BLaER1 (cell line): ENCODE measurements around the gene AUTS2.

Source experiments
- H3K27ac ChIP-seq: shearing (Covaris generic); formaldehyde crosslinking; 2 replicates; pipeline ENCODE4 v1.8.1; 2022
- H3K27me3 ChIP-seq: shearing (Covaris generic); formaldehyde crosslinking; 2 replicates; pipeline ENCODE4 v1.8.1; 2022
- H3K36me3 ChIP-seq: shearing (Covaris generic); formaldehyde crosslinking; 2 replicates; pipeline ENCODE4 v1.8.1; 2022
- H3K4me1 ChIP-seq: shearing (Covaris generic); formaldehyde crosslinking; 2 replicates; pipeline ENCODE4 v1.8.1; 2022
- H3K4me2 ChIP-seq: shearing (Covaris generic); formaldehyde crosslinking; 2 replicates; pipeline ENCODE4 v1.8.1; 2022
- H3K4me3 ChIP-seq: shearing (Covaris generic); formaldehyde crosslinking; 2 replicates; pipeline ENCODE4 v1.8.1; 2022
- H3K9ac ChIP-seq: shearing (Covaris generic); formaldehyde crosslinking; 2 replicates; pipeline ENCODE4 v1.8.1; 2022
- H3K9me3 ChIP-seq: shearing (Covaris generic); formaldehyde crosslinking; 2 replicates; pipeline ENCODE4 v1.8.1; 2022
- H4K20me1 ChIP-seq: shearing (Covaris generic); formaldehyde crosslinking; 2 replicates; pipeline ENCODE4 v1.8.1; 2022
- Cebpa-rat ChIP-seq: shearing (Covaris generic); IDR thresholded peaks from 2 replicates; pipeline ENCODE4 v1.8.1; 2022

The AUTS2 gene

GRCh38 chr7:69858471-69858870, 260.2 kb downstream of the AUTS2 start:
- Histone ChIP-seq H3K27me3 (no peaks in the 10 kb centered on the region), H4K20me1 (peaks cover 100% of the 10 kb centered on the region), H3K36me3 (no peaks in the 10 kb centered on the region), H3K4me2 (peak overlapping the region; percentile 18; the same call in 1 of the 2 replicates), H3K27ac (no peak overlapping the region), H3K4me3 (no peak overlapping the region), H3K9me3 (no peaks in the 10 kb centered on the region), H3K4me1 (peaks cover 10% of the 10 kb centered on the region), H3K9ac (no peak overlapping the region)
- TF ChIP-seq Cebpa-rat: no peak

- Histone ChIP-seq H3K4me1 (peaks cover 10% of the 10 kb centered on the region), H3K27me3 (no peaks in the 10 kb centered on the region), H3K4me2 (no peak overlapping the region), H4K20me1 (peaks cover 100% of the 10 kb centered on the region), H3K4me3 (no peak overlapping the region), H3K9ac (no peak overlapping the region), H3K27ac (no peak overlapping the region), H3K9me3 (no peaks in the 10 kb centered on the region), H3K36me3 (no peaks in the 10 kb centered on the region)
- TF ChIP-seq Cebpa-rat: no peak
Observed at GRCh38 chr7:69859342-69859741, 261.1 kb downstream of the AUTS2 start.

- TF ChIP-seq Cebpa-rat: no peak
- Histone ChIP-seq H3K9ac (no peak overlapping the region), H4K20me1 (peaks cover 100% of the 10 kb centered on the region), H3K36me3 (no peaks in the 10 kb centered on the region), H3K4me2 (no peak overlapping the region), H3K4me3 (no peak overlapping the region), H3K27ac (no peak overlapping the region), H3K9me3 (no peaks in the 10 kb centered on the region), H3K4me1 (peaks cover 10% of the 10 kb centered on the region), H3K27me3 (no peaks in the 10 kb centered on the region)
Observed at GRCh38 chr7:69860486-69860885, 262.2 kb downstream of the AUTS2 start.

GRCh38 chr7:69860941-69861622, 262.8 kb downstream of the AUTS2 start:
- H4K20me1 ChIP-seq: peaks cover 100% of the 10 kb centered on the region
- no peaks in the 10 kb centered on the region for H3K36me3 ChIP-seq
- H3K4me3 ChIP-seq: no peak overlapping the region
- no peak overlapping the region for H3K27ac ChIP-seq
- H3K4me2 ChIP-seq: no peak overlapping the region
- H3K9me3 ChIP-seq: no peaks in the 10 kb centered on the region
- H3K4me1 ChIP-seq: peaks cover 10% of the 10 kb centered on the region
- no peak for TF ChIP-seq Cebpa-rat
- H3K27me3 ChIP-seq: no peaks in the 10 kb centered on the region
- no peak overlapping the region for H3K9ac ChIP-seq

GRCh38 chr7:69862413-69863064, 264.3 kb downstream of the AUTS2 start:
- TF ChIP-seq Cebpa-rat: no peak
- Histone ChIP-seq H3K36me3 (no peaks in the 10 kb centered on the region), H3K4me1 (peaks cover 10% of the 10 kb centered on the region), H3K9me3 (no peaks in the 10 kb centered on the region), H3K4me3 (no peak overlapping the region), H3K9ac (no peak overlapping the region), H3K4me2 (no peak overlapping the region), H3K27me3 (no peaks in the 10 kb centered on the region), H4K20me1 (peaks cover 100% of the 10 kb centered on the region), H3K27ac (no peak overlapping the region)

GRCh38 chr7:69864274-69864673, 266.0 kb downstream of the AUTS2 start:
- no peak overlapping the region for H3K9ac ChIP-seq
- no peak overlapping the region for H3K4me3 ChIP-seq
- no peak overlapping the region for H3K27ac ChIP-seq
- no peaks in the 10 kb centered on the region for H3K9me3 ChIP-seq
- no peaks in the 10 kb centered on the region for H3K36me3 ChIP-seq
- no peaks in the 10 kb centered on the region for H3K27me3 ChIP-seq
- no peak overlapping the region for H3K4me2 ChIP-seq
- no peak for TF ChIP-seq Cebpa-rat
- H4K20me1 ChIP-seq: peaks cover 98% of the 10 kb centered on the region
- no peaks in the 10 kb centered on the region for H3K4me1 ChIP-seq

GRCh38 chr7:69864822-69865221, 266.5 kb downstream of the AUTS2 start:
- no peaks in the 10 kb centered on the region for H3K4me1 ChIP-seq
- no peak overlapping the region for H3K27ac ChIP-seq
- H3K9ac ChIP-seq: no peak overlapping the region
- TF ChIP-seq Cebpa-rat: no peak
- peaks cover 97% of the 10 kb centered on the region for H4K20me1 ChIP-seq
- H3K4me2 ChIP-seq: no peak overlapping the region
- no peaks in the 10 kb centered on the region for H3K9me3 ChIP-seq
- no peaks in the 10 kb centered on the region for H3K27me3 ChIP-seq
- H3K4me3 ChIP-seq: no peak overlapping the region
- no peaks in the 10 kb centered on the region for H3K36me3 ChIP-seq

GRCh38 chr7:69868921-69869320, 270.6 kb downstream of the AUTS2 start:
- Histone ChIP-seq H3K9me3 (no peaks in the 10 kb centered on the region), H3K4me2 (no peak overlapping the region), H3K27ac (no peak overlapping the region), H3K4me1 (peaks cover 17% of the 10 kb centered on the region), H4K20me1 (peaks cover 93% of the 10 kb centered on the region), H3K27me3 (no peaks in the 10 kb centered on the region), H3K4me3 (no peak overlapping the region), H3K36me3 (no peaks in the 10 kb centered on the region), H3K9ac (no peak overlapping the region)
- TF ChIP-seq Cebpa-rat: no peak

GRCh38 chr7:69871213-69871885, 273.1 kb downstream of the AUTS2 start:
- Histone ChIP-seq H3K27ac (no peak overlapping the region), H3K4me2 (no peak overlapping the region)

More at GRCh38 chr7:69871213-69871885, 273.1 kb downstream of the AUTS2 start:
- Histone ChIP-seq H3K4me3 (no peak overlapping the region), H3K36me3 (no peaks in the 10 kb centered on the region), H3K9me3 (no peaks in the 10 kb centered on the region), H4K20me1 (peaks cover 90% of the 10 kb centered on the region), H3K9ac (no peak overlapping the region), H3K4me1 (peaks cover 17% of the 10 kb centered on the region), H3K27me3 (no peaks in the 10 kb centered on the region)
- TF ChIP-seq Cebpa-rat: no peak
